Liver (tissue), 3 donors: ENCODE results near the gene DOCK11.

Experiments used
- EGR1 ChIP-seq, 2 donors: IDR thresholded peaks; 2 replicates each; pipeline ENCODE4 v1.6.1; 2016 to 2018; ENCODE audit warnings: antibody characterized with exemption in 2 of 2, low read depth in 2 of 2
- FOXA2 ChIP-seq: IDR thresholded peaks from 2 replicates; pipeline ENCODE4 v1.6.1; 2016; ENCODE audit warnings: antibody characterized with exemption
- GABPA ChIP-seq, 2 donors: IDR thresholded peaks in 1 of 2; conservative IDR thresholded peaks in 1 of 2; 2 replicates each; pipeline ENCODE4 v1.6.1; 2016; ENCODE audit warnings: antibody characterized with exemption in 2 of 2, mild to moderate bottlenecking in 1 of 2, moderate library complexity in 1 of 2
- JUND ChIP-seq, 2 donors: IDR thresholded peaks; 2 replicates each; pipeline ENCODE4 v1.6.1; 2016; ENCODE audit warnings: antibody characterized with exemption in 2 of 2
- RAD21 ChIP-seq, 2 donors: IDR thresholded peaks; 2 replicates each; pipeline ENCODE4 v1.6.1; 2016; ENCODE audit warnings: antibody characterized with exemption in 2 of 2, mild to moderate bottlenecking in 2 of 2
- RXRA ChIP-seq, 2 donors: IDR thresholded peaks; 2 replicates each; pipeline ENCODE4 v1.6.1; 2017 to 2018; ENCODE audit warnings: antibody characterized with exemption in 2 of 2, mild to moderate bottlenecking in 1 of 2
- SP1 ChIP-seq: IDR thresholded peaks from 2 replicates; pipeline ENCODE4 v1.6.1; 2018; ENCODE audit warnings: antibody characterized with exemption, mild to moderate bottlenecking
- TAF1 ChIP-seq: conservative IDR thresholded peaks from 2 replicates; pipeline ENCODE4 v1.6.1; 2016; ENCODE audit warnings: antibody characterized with exemption, mild to moderate bottlenecking
- YY1 ChIP-seq: IDR thresholded peaks from 2 replicates; pipeline ENCODE4 v1.6.1; 2016; ENCODE audit warnings: antibody characterized with exemption, mild to moderate bottlenecking
- TF ChIP-seq, protein P1 (sequence below): fragments of 150-350 bp; IDR thresholded peaks from 2 replicates; pipeline ENCODE4 v1.5.1; 2017; ENCODE audit warnings: improper control_type of control experiment, low read depth, low read length; ENCODE audit not compliant: missing input control
- TF ChIP-seq, protein P2 (sequence below): IDR thresholded peaks from 2 replicates; pipeline ENCODE4 v1.6.1; 2016; ENCODE audit warnings: antibody characterized with exemption
- TF ChIP-seq, protein P3 (sequence below): IDR thresholded peaks from 2 replicates; pipeline ENCODE4 v1.6.1; 2016; ENCODE audit warnings: antibody characterized with exemption, mild to moderate bottlenecking
- TF ChIP-seq, protein P4 (sequence below): IDR thresholded peaks from 2 replicates; pipeline ENCODE4 v1.6.1; 2016; ENCODE audit warnings: antibody characterized with exemption
- donor health status: healthy.
- donor health status: healthy.

DNA sequence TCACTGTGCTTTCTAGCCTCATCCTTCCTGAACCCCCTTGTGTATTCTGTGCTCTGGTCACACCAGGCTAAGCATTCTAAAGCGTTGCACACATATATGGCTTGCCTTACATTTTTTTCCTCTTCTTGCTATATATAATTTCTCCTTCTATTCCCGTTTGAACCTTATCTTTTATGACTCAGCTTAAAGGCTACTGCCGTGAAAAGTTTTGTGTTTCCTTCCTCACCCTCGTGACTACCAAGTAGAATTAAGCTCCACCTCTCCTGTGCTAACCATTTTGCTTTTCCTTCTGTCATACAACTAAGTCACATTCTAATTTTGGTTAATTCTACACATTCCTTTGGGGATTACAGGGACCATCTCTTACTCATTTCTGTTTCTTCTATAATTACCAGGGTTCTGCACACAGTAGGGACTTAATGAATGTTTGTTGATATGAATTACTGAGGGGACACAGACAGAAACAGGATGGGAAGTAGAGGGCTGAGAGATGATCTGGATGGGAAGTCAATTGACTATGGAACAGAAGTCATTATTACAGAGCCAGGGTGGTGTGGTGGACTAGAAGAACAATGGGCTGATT, 67.1 kb downstream of the DOCK11 start:
- TF ChIP-seq RXRA (IDR thresholded peaks at IDR 0.05) (no peak), TAF1 (no peak), SP1 (no peak), FOXA2 (no peak), YY1 (no peak), EGR1 (IDR thresholded peaks at IDR 0.05; ENCODE audit: low read depth in 2 of 2) (no peak), GABPA (IDR thresholded peaks at IDR 0.05 in 1 of 2, conservative IDR thresholded peaks at IDR 0.05 in 1 of 2) (no peak), RAD21 (IDR thresholded peaks at IDR 0.05) (no peak), JUND (IDR thresholded peaks at IDR 0.05) (no peak)
- TF ChIP-seq, protein P1, sequence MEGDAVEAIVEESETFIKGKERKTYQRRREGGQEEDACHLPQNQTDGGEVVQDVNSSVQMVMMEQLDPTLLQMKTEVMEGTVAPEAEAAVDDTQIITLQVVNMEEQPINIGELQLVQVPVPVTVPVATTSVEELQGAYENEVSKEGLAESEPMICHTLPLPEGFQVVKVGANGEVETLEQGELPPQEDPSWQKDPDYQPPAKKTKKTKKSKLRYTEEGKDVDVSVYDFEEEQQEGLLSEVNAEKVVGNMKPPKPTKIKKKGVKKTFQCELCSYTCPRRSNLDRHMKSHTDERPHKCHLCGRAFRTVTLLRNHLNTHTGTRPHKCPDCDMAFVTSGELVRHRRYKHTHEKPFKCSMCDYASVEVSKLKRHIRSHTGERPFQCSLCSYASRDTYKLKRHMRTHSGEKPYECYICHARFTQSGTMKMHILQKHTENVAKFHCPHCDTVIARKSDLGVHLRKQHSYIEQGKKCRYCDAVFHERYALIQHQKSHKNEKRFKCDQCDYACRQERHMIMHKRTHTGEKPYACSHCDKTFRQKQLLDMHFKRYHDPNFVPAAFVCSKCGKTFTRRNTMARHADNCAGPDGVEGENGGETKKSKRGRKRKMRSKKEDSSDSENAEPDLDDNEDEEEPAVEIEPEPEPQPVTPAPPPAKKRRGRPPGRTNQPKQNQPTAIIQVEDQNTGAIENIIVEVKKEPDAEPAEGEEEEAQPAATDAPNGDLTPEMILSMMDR = no peak
- TF ChIP-seq, protein P2, sequence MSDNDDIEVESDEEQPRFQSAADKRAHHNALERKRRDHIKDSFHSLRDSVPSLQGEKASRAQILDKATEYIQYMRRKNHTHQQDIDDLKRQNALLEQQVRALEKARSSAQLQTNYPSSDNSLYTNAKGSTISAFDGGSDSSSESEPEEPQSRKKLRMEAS = no peak
- TF ChIP-seq, protein P3, sequence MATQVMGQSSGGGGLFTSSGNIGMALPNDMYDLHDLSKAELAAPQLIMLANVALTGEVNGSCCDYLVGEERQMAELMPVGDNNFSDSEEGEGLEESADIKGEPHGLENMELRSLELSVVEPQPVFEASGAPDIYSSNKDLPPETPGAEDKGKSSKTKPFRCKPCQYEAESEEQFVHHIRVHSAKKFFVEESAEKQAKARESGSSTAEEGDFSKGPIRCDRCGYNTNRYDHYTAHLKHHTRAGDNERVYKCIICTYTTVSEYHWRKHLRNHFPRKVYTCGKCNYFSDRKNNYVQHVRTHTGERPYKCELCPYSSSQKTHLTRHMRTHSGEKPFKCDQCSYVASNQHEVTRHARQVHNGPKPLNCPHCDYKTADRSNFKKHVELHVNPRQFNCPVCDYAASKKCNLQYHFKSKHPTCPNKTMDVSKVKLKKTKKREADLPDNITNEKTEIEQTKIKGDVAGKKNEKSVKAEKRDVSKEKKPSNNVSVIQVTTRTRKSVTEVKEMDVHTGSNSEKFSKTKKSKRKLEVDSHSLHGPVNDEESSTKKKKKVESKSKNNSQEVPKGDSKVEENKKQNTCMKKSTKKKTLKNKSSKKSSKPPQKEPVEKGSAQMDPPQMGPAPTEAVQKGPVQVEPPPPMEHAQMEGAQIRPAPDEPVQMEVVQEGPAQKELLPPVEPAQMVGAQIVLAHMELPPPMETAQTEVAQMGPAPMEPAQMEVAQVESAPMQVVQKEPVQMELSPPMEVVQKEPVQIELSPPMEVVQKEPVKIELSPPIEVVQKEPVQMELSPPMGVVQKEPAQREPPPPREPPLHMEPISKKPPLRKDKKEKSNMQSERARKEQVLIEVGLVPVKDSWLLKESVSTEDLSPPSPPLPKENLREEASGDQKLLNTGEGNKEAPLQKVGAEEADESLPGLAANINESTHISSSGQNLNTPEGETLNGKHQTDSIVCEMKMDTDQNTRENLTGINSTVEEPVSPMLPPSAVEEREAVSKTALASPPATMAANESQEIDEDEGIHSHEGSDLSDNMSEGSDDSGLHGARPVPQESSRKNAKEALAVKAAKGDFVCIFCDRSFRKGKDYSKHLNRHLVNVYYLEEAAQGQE = no peak
- TF ChIP-seq, protein P4, sequence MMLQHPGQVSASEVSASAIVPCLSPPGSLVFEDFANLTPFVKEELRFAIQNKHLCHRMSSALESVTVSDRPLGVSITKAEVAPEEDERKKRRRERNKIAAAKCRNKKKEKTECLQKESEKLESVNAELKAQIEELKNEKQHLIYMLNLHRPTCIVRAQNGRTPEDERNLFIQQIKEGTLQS = no peak
